ENCODE results near the gene RBM24.
"Not testable (repeated sequence)": the region's sequence is repeated elsewhere in the genome, so short reads cannot be mapped to it uniquely, and the experiment has no call there.

Gene RBM24

DNA sequence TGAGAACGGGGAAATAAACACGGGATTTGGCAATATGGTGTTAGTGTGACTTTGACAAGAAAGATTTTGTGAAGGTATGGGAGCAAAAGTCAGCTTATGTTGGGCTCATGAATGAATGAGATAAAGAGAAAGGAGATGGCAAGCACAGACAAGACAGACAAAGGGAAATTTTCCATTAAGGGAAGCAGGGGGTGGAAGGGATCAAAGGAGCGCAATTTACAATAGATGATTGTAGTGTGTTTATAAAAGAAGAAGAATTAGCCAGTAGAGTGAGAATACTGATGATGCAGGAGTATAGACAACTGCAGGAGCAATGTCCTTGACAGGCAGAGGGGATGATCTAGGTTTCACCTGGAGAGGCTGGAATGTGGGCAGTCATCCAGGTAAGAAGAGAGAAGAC lies 34.1 kb downstream of the RBM24 start:
- H2BK120ac ChIP-seq (ENCODE audit: low read depth, low read length): no peak overlapping the region
- no peak overlapping the region for H3K4me3 ChIP-seq (ENCODE audit: insufficient read depth in 1 of 2, low read depth in 1 of 2, low read length in 2 of 2)
- H4K91ac ChIP-seq (ENCODE audit: low read length): no peak overlapping the region
- H3K36me3 ChIP-seq (ENCODE audit: control insufficient read depth in 1 of 2, insufficient read depth in 2 of 2, low read depth in 1 of 2, low read length in 2 of 2): no peaks in the 10 kb centered on the region
- no peak overlapping the region for H3K9ac ChIP-seq (ENCODE audit: low read length)
- H2BK12ac ChIP-seq (ENCODE audit: low read length in 2 of 2): no peak overlapping the region
- H3K18ac ChIP-seq (ENCODE audit: low read depth in 1 of 2, low read length in 2 of 2): no peak overlapping the region
- no peak overlapping the region for H3K23ac ChIP-seq (ENCODE audit: low read length in 2 of 2)
- H3K4me1 ChIP-seq (ENCODE audit: control insufficient read depth, insufficient read depth, low read depth, low read length): peaks cover 5% of the 10 kb centered on the region
- DNase-seq: no peak
- 92% methylated on average over 3 of the region's 3 CpGs for WGBS
- no peak overlapping the region for H3K27ac ChIP-seq (ENCODE audit: low read length, poor library complexity, severe bottlenecking)
- H3K9me3 ChIP-seq (ENCODE audit: control insufficient read depth, low read length): no peaks in the 10 kb centered on the region
- H4K8ac ChIP-seq (ENCODE audit: low read length): no peak overlapping the region
- no peak overlapping the region for H2BK5ac ChIP-seq (ENCODE audit: low read depth, low read length, poor library complexity, severe bottlenecking)
- H2BK15ac ChIP-seq (ENCODE audit: low read depth, poor library complexity, severe bottlenecking): no peak overlapping the region
- no peaks in the 10 kb centered on the region for H3K27me3 ChIP-seq (ENCODE audit: control insufficient read depth in 1 of 2, insufficient read depth in 1 of 2, low read length in 2 of 2)
- no peak overlapping the region for H3K4me2 ChIP-seq (ENCODE audit: low read length, poor library complexity, severe bottlenecking)
- H2AK5ac ChIP-seq (ENCODE audit: low read length, severe bottlenecking): no peak overlapping the region
- no peaks in the 10 kb centered on the region for H3K79me1 ChIP-seq (replicated peaks; ENCODE audit: low read length, poor library complexity, severe bottlenecking)
- H3K14ac ChIP-seq (ENCODE audit: low read length in 2 of 2): no peak overlapping the region
- no peak overlapping the region for H3K4ac ChIP-seq (ENCODE audit: low read depth in 1 of 2, low read length in 2 of 2)
- no peak overlapping the region for H2AFZ ChIP-seq (ENCODE audit: low read depth, low read length)

DNA sequence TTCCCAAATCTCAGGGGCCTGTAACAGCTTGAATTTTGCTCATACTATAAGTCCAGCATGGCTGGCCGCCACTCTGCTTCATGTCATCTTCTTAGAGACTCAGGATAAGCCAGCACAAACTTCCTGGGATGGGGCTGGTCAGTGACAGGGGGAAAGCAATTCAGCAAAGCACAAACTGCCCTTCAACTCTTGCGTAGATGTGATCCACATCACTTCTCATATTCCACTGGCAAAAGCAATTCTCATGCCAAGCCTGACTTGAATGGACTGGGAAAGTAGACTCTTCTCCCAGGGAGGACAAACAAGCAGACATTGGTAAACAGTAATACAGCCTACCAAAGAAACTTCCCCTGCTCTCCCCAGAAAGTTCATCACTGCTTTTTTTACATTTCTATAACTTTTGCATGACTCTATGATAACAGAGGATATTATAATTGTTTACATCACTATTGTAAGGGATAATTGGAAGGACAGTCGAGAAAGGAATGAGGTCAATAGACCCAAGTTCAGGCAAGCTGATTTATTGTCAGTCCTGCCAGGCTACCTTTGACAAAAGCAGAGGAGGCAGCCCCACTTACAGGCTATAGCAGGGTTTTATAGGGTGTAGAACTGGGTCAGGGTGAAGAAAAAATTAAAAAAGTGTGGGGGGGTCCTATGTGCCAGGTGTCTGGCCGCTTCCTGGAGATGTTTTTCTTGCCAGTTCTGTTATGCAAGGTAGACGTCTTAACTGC lies 37.4 kb downstream of the RBM24 start:
- no peak for DNase-seq
- H2AK5ac ChIP-seq (ENCODE audit: low read length, severe bottlenecking): no peak overlapping the region
- no peak overlapping the region for H2BK15ac ChIP-seq (ENCODE audit: low read depth, poor library complexity, severe bottlenecking)
- H2BK120ac ChIP-seq (ENCODE audit: low read depth, low read length): no peak overlapping the region
- no peak overlapping the region for H3K4ac ChIP-seq (ENCODE audit: low read depth in 1 of 2, low read length in 2 of 2)
- no peak overlapping the region for H3K14ac ChIP-seq (ENCODE audit: low read length in 2 of 2)
- no peak overlapping the region for H3K18ac ChIP-seq (ENCODE audit: low read depth in 1 of 2, low read length in 2 of 2)
- no peak overlapping the region for H3K27ac ChIP-seq (ENCODE audit: low read length, poor library complexity, severe bottlenecking)
- H3K4me3 ChIP-seq (ENCODE audit: insufficient read depth in 1 of 2, low read depth in 1 of 2, low read length in 2 of 2): no peak overlapping the region
- no peaks in the 10 kb centered on the region for H3K4me1 ChIP-seq (ENCODE audit: control insufficient read depth, insufficient read depth, low read depth, low read length)
- no peak overlapping the region for H2AFZ ChIP-seq (ENCODE audit: low read depth, low read length)
- peaks cover under 1 to 8% of the 10 kb centered on the region in 2 experiments for H3K27me3 ChIP-seq (ENCODE audit: control insufficient read depth in 1 of 2, insufficient read depth in 1 of 2, low read length in 2 of 2)
- no peak overlapping the region for H3K9ac ChIP-seq (ENCODE audit: low read length)
- H2BK12ac ChIP-seq (ENCODE audit: low read length in 2 of 2): no peak overlapping the region
- no peak overlapping the region for H3K23ac ChIP-seq (ENCODE audit: low read length in 2 of 2)
- no peaks in the 10 kb centered on the region for H3K79me1 ChIP-seq (replicated peaks; ENCODE audit: low read length, poor library complexity, severe bottlenecking)
- H3K4me2 ChIP-seq (ENCODE audit: low read length, poor library complexity, severe bottlenecking): no peak overlapping the region
- no peak overlapping the region for H4K91ac ChIP-seq (ENCODE audit: low read length)
- H3K9me3 ChIP-seq (ENCODE audit: control insufficient read depth, low read length): no peaks in the 10 kb centered on the region
- H2BK5ac ChIP-seq (ENCODE audit: low read depth, low read length, poor library complexity, severe bottlenecking): no peak overlapping the region
- WGBS: 89% methylated on average over 5 of the region's 5 CpGs
- H4K8ac ChIP-seq (ENCODE audit: low read length): no peak overlapping the region
- no peaks in the 10 kb centered on the region for H3K36me3 ChIP-seq (ENCODE audit: control insufficient read depth in 1 of 2, insufficient read depth in 2 of 2, low read depth in 1 of 2, low read length in 2 of 2)

DNA sequence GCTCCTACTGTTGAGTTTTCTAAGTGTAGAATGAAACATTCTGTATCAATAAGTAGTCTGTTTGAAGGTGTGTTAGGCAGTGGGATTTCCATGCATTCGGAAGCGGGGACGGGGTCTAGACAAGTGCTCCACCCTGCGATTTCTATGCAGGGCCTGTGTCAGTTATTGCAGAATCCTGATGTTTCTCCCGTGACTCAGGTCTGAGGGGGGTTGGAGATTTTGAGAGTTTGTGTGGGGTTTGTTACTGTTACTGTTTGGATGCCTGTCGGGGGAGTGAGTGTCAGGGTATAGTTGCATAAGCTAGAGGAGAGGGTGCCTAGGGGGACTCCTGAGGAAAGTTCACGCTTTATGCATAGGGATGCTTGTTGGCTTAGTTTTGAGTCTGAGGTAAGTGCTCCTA lies 39.1 kb downstream of the RBM24 start:
- not testable (repeated sequence) for H3K9ac ChIP-seq (ENCODE audit: low read length); H3K23ac ChIP-seq (ENCODE audit: low read length in 2 of 2); H2BK120ac ChIP-seq (ENCODE audit: low read depth, low read length); H3K27ac ChIP-seq (ENCODE audit: low read length, poor library complexity, severe bottlenecking); H3K36me3 ChIP-seq (ENCODE audit: control insufficient read depth in 1 of 2, insufficient read depth in 2 of 2, low read depth in 1 of 2, low read length in 2 of 2); H3K14ac ChIP-seq (ENCODE audit: low read length in 2 of 2); H4K8ac ChIP-seq (ENCODE audit: low read length); H2AFZ ChIP-seq (ENCODE audit: low read depth, low read length); H3K4me1 ChIP-seq (ENCODE audit: control insufficient read depth, insufficient read depth, low read depth, low read length); H2BK5ac ChIP-seq (ENCODE audit: low read depth, low read length, poor library complexity, severe bottlenecking); H3K9me3 ChIP-seq (ENCODE audit: control insufficient read depth, low read length); H2BK12ac ChIP-seq (ENCODE audit: low read length in 2 of 2); H3K18ac ChIP-seq (ENCODE audit: low read depth in 1 of 2, low read length in 2 of 2); H3K4me3 ChIP-seq (ENCODE audit: insufficient read depth in 1 of 2, low read depth in 1 of 2, low read length in 2 of 2); H3K4me2 ChIP-seq (ENCODE audit: low read length, poor library complexity, severe bottlenecking); H2AK5ac ChIP-seq (ENCODE audit: low read length, severe bottlenecking); H4K91ac ChIP-seq (ENCODE audit: low read length); H3K79me1 ChIP-seq (replicated peaks; ENCODE audit: low read length, poor library complexity, severe bottlenecking); DNase-seq; H2BK15ac ChIP-seq (ENCODE audit: low read depth, poor library complexity, severe bottlenecking); H3K4ac ChIP-seq (ENCODE audit: low read depth in 1 of 2, low read length in 2 of 2)
- WGBS: 95% methylated on average over 7 of the region's 7 CpGs
- H3K27me3 ChIP-seq (ENCODE audit: control insufficient read depth in 1 of 2, insufficient read depth in 1 of 2, low read length in 2 of 2): peaks cover 4 to 18% of the 10 kb centered on the region in 2 experiments

DNA sequence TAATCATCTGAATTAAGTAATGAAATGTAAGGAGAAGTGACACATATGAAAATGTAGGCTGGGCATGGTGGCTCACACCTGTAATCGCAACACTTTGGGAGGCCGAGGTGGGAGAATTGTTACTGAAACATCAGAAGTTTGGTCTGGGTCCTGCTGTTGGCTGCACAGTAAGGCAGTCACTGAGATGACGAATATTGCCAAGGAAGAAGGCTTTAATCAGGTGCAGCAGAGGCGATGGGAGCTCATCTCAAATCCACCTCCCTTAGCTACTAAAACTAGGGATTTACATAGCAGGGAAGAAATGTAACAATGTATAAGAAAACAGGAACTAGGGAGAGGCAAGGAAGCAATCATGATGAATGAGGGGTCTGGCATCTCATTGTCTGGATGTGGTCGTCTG lies 50.1 kb downstream of the RBM24 start:
- Histone ChIP-seq H2BK5ac (ENCODE audit: low read depth, low read length, poor library complexity, severe bottlenecking) (no peak overlapping the region), H2AK5ac (ENCODE audit: low read length, severe bottlenecking) (no peak overlapping the region), H3K36me3 (ENCODE audit: control insufficient read depth in 1 of 2, insufficient read depth in 2 of 2, low read depth in 1 of 2, low read length in 2 of 2) (no peaks in the 10 kb centered on the region), H3K4me1 (ENCODE audit: control insufficient read depth, insufficient read depth, low read depth, low read length) (peaks cover 4% of the 10 kb centered on the region), H2BK120ac (ENCODE audit: low read depth, low read length) (no peak overlapping the region), H3K79me1 (replicated peaks; ENCODE audit: low read length, poor library complexity, severe bottlenecking) (no peaks in the 10 kb centered on the region), H3K9ac (ENCODE audit: low read length) (no peak overlapping the region), H3K4me2 (ENCODE audit: low read length, poor library complexity, severe bottlenecking) (no peak overlapping the region), H3K14ac (ENCODE audit: low read length in 2 of 2) (no peak overlapping the region), H3K23ac (ENCODE audit: low read length in 2 of 2) (no peak overlapping the region), H3K27ac (ENCODE audit: low read length, poor library complexity, severe bottlenecking) (no peak overlapping the region), H3K4me3 (ENCODE audit: insufficient read depth in 1 of 2, low read depth in 1 of 2, low read length in 2 of 2) (no peak overlapping the region), H2AFZ (ENCODE audit: low read depth, low read length) (no peak overlapping the region), H4K8ac (ENCODE audit: low read length) (no peak overlapping the region), H4K91ac (ENCODE audit: low read length) (no peak overlapping the region), H3K4ac (ENCODE audit: low read depth in 1 of 2, low read length in 2 of 2) (no peak overlapping the region), H3K18ac (ENCODE audit: low read depth in 1 of 2, low read length in 2 of 2) (no peak overlapping the region), H2BK12ac (ENCODE audit: low read length in 2 of 2) (no peak overlapping the region), H3K9me3 (ENCODE audit: control insufficient read depth, low read length) (no peaks in the 10 kb centered on the region), H3K27me3 (ENCODE audit: control insufficient read depth in 1 of 2, insufficient read depth in 1 of 2, low read length in 2 of 2) (no peaks in the 10 kb centered on the region), H2BK15ac (ENCODE audit: low read depth, poor library complexity, severe bottlenecking) (no peak overlapping the region)
- WGBS: 81% methylated on average over 3 of the region's 5 CpGs
- DNase-seq: no peak

Measured in mesenchymal stem cell (in vitro differentiated cells and primary cell).